Chondrocyte (in vitro differentiated cells): Measurements from ENCODE around the gene ZSCAN22. TPM values are rescaled to one million over a fixed set of nuclear protein-coding genes. Genes with fewer than 3 reads are reported as not detected.

Experiments used
- DNase-seq: peaks from one replicate; pipeline ENCODE4 v3.0.0; 2021; ENCODE audit warnings: mixed read lengths, low spot score
- H3K27ac Mint-ChIP-seq: one replicate; pipeline ENCODE4 v1.8.0; 2021; ENCODE audit warnings: mild to moderate bottlenecking, moderate library complexity, mixed read lengths; ENCODE audit not compliant: unreplicated experiment
- H3K27me3 Mint-ChIP-seq: 2 replicates; pipeline ENCODE4 v1.8.0; 2021; ENCODE audit warnings: low read depth, mixed read lengths
- H3K36me3 Mint-ChIP-seq: 2 replicates; pipeline ENCODE4 v1.8.0; 2021; ENCODE audit warnings: low read depth, mixed read lengths
- H3K4me1 Mint-ChIP-seq: 2 replicates; pipeline ENCODE4 v1.8.0; 2021; ENCODE audit warnings: low read depth, mild to moderate bottlenecking, mixed read lengths
- H3K4me3 Mint-ChIP-seq: one replicate; pipeline ENCODE4 v1.8.0; 2021; ENCODE audit warnings: mild to moderate bottlenecking, moderate library complexity, mixed read lengths; ENCODE audit not compliant: unreplicated experiment
- H3K9me3 Mint-ChIP-seq: 2 replicates; pipeline ENCODE4 v1.8.0; 2021; ENCODE audit warnings: low read depth, mixed read lengths
- CTCF ChIP-seq: fragments of 200-600 bp; sonication (generic); IDR thresholded peaks from 2 replicates; pipeline ENCODE4 v1.5.0; 2021; ENCODE audit warnings: antibody characterized with exemption, mild to moderate bottlenecking, moderate library complexity
- total RNA-seq: library from RNA; stranded (reverse); gene quantifications from 3 replicates; pipeline ENCODE4 v1.2.1, GENCODE V29; 2021

ZSCAN22 gene
- total RNA-seq, 1 donor from 2014 or later = 3.0 TPM

GRCh38 chr19:58351558-58351878 is 24.7 kb downstream of the ZSCAN22 start:
- Mint-ChIP-seq H3K27ac (no peak overlapping the region), H3K27me3 (no peaks in the 10 kb centered on the region), H3K4me3 (no peak overlapping the region), H3K36me3 (peaks cover 8% of the 10 kb centered on the region), H3K4me1 (peaks cover 23% of the 10 kb centered on the region), H3K9me3 (no peaks in the 10 kb centered on the region)
- peak; percentile 83 for DNase-seq
- no peak for TF ChIP-seq CTCF

GRCh38 chr19:58351990-58352755 is 25.4 kb downstream of the ZSCAN22 start:
- TF ChIP-seq CTCF = no peak
- DNase-seq = peak; percentile 67
- H3K27me3 Mint-ChIP-seq = no peaks in the 10 kb centered on the region

GRCh38 chr19:58352760-58353671 is 26.2 kb downstream of the ZSCAN22 start, which contains the start of gene A1BG:
A1BG (minus strand) TSS chr19:58353492; CDS start chr19:58353437, 55 bp downstream.
- DNase-seq = peak; percentile 89
- no peaks in the 10 kb centered on the region for H3K27me3 Mint-ChIP-seq
- H3K4me3 Mint-ChIP-seq = no peak within 1 kb of the TSS
- H3K9me3 Mint-ChIP-seq = no peaks in the 10 kb centered on the region
- H3K27ac Mint-ChIP-seq = no peak within 1 kb of the TSS
- H3K36me3 Mint-ChIP-seq = peaks cover 8% of the 10 kb centered on the region
- peaks cover 18% of the 10 kb centered on the region for H3K4me1 Mint-ChIP-seq
- TF ChIP-seq CTCF = no peak

More at GRCh38 chr19:58351990-58352755, 25.4 kb downstream of the ZSCAN22 start:
- Mint-ChIP-seq H3K36me3 (peaks cover 8% of the 10 kb centered on the region), H3K9me3 (no peaks in the 10 kb centered on the region), H3K4me1 (peaks cover 20% of the 10 kb centered on the region), H3K4me3 (no peak overlapping the region), H3K27ac (no peak overlapping the region)

GRCh38 chr19:58353717-58354477 is 27.1 kb downstream of the ZSCAN22 start:
- H3K9me3 Mint-ChIP-seq = no peaks in the 10 kb centered on the region

More at GRCh38 chr19:58353717-58354477, 27.1 kb downstream of the ZSCAN22 start:
- TF ChIP-seq CTCF = no peak
- no peak overlapping the region for H3K27ac Mint-ChIP-seq
- H3K27me3 Mint-ChIP-seq = no peaks in the 10 kb centered on the region
- DNase-seq = peak; percentile 62
- no peak overlapping the region for H3K4me3 Mint-ChIP-seq
- peaks cover 9% of the 10 kb centered on the region for H3K4me1 Mint-ChIP-seq
- H3K36me3 Mint-ChIP-seq = peaks cover 8% of the 10 kb centered on the region
